Mucosa of stomach (tissue), 1 donor: ENCODE measurements around the gene ACSF2.
A peak's percentile ranks its signal among the peaks of the same experiment; 100 is the strongest.

Source experiments
- H3K27me3 ChIP-seq: one replicate; pipeline ENCODE4 v1.7.0; 2013; ENCODE audit warnings: mild to moderate bottlenecking, low read length; ENCODE audit not compliant: control insufficient read depth, insufficient read depth
- H3K36me3 ChIP-seq: one replicate; pipeline ENCODE4 v1.7.0; 2013; ENCODE audit warnings: low read length; ENCODE audit not compliant: control insufficient read depth, insufficient read depth
- H3K4me1 ChIP-seq: one replicate; pipeline ENCODE4 v1.7.0; 2013; ENCODE audit warnings: mild to moderate bottlenecking, low read length; ENCODE audit not compliant: control insufficient read depth, insufficient read depth
- H3K4me3 ChIP-seq: one replicate; pipeline ENCODE4 v1.7.0; 2013; ENCODE audit warnings: low read length
- H3K9ac ChIP-seq: one replicate; pipeline ENCODE4 v1.7.0; 2013; ENCODE audit warnings: mild to moderate bottlenecking, low read length, moderate library complexity
- H3K9me3 ChIP-seq: one replicate; pipeline ENCODE4 v1.7.0; 2013; ENCODE audit warnings: mild to moderate bottlenecking, low read length, moderate library complexity; ENCODE audit not compliant: control insufficient read depth
- donor health status: Pancreatic carcinoma.

The ACSF2 gene

DNA sequence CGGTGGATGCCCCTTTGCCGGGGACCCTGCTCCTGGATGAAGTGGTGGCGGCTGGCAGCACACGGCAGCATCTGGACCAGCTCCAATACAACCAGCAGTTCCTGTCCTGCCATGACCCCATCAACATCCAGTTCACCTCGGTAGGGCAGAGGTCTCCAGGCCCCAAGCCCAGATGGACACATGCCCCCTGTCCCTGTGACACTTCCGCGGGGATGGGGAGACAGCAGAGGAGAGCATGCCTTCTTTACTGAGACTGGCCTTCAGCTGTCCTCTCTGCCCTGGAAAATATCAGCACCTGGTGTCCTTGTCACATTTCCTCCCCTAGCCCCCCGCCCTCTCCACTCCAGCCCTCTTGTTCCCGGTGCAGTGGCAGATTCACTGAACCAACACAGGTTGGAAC is 36.4 kb downstream of the ACSF2 start:
- peaks cover 2% of the 10 kb centered on the region for H3K27me3 ChIP-seq
- no peak overlapping the region for H3K4me3 ChIP-seq
- peaks cover 32% of the 10 kb centered on the region for H3K4me1 ChIP-seq
- H3K9ac ChIP-seq = no peak overlapping the region
- no peaks in the 10 kb centered on the region for H3K9me3 ChIP-seq
- peaks cover 6% of the 10 kb centered on the region for H3K36me3 ChIP-seq

DNA sequence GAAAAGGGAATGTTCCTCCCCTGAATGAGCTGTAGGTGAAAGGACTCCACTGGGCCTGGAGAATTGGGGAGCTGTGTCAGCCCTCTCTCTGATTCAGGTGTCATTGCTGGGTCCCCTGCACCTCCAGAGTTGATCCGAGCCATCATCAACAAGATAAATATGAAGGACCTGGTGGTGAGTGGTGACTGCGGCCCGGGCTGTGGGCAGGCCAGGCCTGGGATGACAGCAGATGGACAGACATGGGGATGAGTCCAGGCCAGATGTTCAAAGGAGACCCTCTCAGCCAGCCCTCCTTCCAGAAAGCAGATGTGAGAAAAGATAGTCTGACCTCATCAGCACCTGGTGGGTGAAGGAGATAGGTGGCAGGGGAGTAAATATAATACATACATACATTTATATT is 38.1 kb downstream of the ACSF2 start:
- peaks cover 25% of the 10 kb centered on the region for H3K4me1 ChIP-seq
- H3K36me3 ChIP-seq = peaks cover 6% of the 10 kb centered on the region
- no peaks in the 10 kb centered on the region for H3K9me3 ChIP-seq
- no peak overlapping the region for H3K4me3 ChIP-seq
- H3K27me3 ChIP-seq = peaks cover 13% of the 10 kb centered on the region
- no peak overlapping the region for H3K9ac ChIP-seq

DNA sequence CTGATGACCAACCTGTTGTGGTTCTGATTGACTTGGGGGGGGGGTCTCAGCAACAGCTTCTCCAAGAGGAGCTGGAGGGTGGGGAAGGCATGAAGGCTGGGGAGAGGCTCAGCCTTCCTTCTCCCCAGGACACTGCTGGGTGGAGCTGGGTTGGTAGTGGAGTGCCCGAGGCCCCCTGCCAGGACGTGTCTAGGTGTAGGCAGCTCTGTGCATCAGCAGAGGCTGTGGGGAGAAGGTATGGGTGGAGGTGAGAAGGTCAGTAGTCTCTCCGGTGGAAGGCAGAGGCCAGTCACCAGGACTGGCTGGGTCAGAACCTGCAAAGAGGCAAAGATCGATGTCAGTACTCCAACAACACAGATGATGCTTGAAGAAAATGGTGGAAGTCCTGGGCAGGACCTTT is 38.7 kb downstream of the ACSF2 start:
- Histone ChIP-seq H3K27me3 (peaks cover 13% of the 10 kb centered on the region), H3K9me3 (no peaks in the 10 kb centered on the region), H3K4me3 (no peak overlapping the region), H3K4me1 (peaks cover 25% of the 10 kb centered on the region), H3K36me3 (peaks cover 6% of the 10 kb centered on the region), H3K9ac (no peak overlapping the region)

DNA sequence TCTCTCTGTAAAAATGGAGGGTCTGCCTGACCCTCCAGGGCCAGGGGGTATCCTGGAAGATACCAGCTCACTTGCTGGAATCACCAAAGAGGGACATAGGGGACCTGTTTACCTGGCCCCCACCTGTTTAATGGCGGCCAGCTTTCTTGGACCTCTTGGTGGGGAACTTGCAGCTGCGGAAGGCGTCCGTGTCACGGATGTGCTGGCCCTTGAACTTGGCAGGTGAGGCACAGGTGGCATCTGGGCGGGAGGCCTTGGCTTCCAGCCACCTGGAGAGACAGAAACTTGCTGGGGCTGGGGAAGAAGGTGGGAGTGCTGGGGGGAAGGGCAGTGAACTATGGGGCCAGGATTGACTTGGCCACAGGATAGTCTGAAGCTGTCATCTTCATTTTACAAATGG is 39.2 kb downstream of the ACSF2 start:
- H3K4me1 ChIP-seq = peaks cover 25% of the 10 kb centered on the region
- peaks cover 13% of the 10 kb centered on the region for H3K27me3 ChIP-seq
- no peaks in the 10 kb centered on the region for H3K9me3 ChIP-seq
- peaks cover 6% of the 10 kb centered on the region for H3K36me3 ChIP-seq
- H3K9ac ChIP-seq = no peak overlapping the region
- no peak overlapping the region for H3K4me3 ChIP-seq

DNA sequence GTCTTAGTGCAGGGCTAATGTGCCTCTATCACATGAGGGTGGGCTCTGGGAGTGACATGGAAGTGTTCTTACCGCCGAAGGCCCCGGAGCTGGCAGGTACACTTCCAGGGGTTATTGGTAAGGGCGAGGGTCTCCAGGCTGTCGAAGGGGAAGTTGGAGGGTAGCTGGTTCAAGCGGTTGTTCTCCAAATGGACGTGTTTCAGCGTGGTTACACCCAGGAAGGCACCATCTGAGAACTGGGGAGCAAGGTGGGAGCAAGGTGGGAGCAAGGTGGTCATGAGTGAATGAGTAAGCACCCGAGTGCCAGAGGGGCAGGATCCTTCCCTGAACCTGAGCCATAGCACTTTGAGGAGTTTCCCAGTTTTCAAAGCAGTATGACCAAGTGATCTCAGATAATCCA is 39.6 kb downstream of the ACSF2 start:
- H3K36me3 ChIP-seq = peaks cover 3% of the 10 kb centered on the region
- H3K4me1 ChIP-seq = peaks cover 25% of the 10 kb centered on the region
- H3K9ac ChIP-seq = no peak overlapping the region
- no peak overlapping the region for H3K4me3 ChIP-seq
- H3K9me3 ChIP-seq = no peaks in the 10 kb centered on the region
- peaks cover 13% of the 10 kb centered on the region for H3K27me3 ChIP-seq

DNA sequence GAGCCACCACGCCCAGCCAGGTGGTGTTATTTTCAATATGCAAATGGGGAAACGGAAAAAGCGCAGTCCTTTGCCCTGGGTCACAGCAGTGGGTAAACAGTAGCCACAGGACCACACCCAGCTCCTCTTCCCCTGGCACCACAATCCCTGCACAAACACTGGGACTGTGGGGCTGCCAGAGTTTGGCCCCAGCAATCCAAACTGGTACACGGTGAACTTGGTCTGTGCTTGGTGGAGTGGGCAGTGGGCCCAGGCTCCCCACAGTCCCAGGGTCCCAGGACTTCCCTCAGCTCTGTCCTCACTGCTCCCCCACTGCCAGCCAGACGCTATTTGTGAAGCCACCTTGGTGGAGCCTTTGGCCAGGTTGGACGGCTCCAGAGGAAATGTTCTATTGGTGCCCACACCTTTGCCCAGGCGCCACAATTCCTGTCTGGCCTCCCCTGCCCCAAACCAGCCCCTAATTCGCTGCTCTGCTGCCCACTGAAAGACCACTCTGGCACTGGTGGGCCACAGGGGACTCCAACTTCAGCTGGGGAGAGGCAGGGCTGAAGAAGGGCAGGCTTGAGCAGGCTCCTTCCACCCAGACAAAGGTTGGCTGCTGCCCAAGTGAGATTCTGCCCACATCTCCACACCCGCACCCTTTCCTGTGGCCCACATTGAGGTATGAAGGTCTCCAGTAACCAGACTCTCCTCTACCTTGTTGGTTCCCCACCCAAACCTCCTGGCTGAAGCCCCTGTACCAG is 40.5 kb downstream of the ACSF2 start:
- Histone ChIP-seq H3K4me3 (no peak overlapping the region), H3K9ac (peak overlapping the region; percentile 56)

DNA sequence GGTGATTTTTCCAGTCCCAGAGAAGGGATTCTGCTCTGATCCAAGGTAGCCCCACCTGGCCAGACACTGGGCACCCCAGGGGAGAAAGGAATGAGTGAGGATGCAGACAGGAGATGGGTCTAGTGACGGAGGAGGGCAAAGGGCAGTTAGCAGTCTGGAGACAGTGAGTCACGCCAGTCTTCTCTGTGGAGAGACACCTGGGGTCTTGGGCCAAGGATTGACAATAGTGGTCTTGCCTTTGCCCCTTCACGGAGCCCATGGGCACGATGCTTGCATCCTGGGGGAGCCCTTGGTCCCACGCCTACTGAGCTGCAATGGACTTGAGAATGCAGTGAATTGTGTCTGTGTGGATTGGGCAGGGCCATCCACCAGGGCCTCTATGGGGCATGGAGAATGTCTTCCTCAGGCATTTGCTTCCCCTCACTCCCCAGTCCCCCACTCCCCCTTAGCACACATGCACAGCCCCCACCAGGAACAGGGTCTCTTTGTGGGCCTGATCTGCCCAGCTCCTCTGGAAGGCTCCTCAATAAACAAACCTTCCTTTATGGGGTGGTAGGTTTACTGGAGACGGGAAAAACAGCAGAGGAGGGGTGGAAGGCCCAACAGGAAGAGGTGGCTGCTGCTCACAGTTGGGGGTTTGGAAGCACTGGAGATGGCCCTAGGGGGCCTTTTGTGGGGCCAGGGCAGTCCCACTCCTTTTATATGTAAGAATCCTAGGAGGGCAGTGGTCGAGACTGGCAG is 41.3 kb downstream of the ACSF2 start:
- H3K4me3 ChIP-seq = no peak overlapping the region
- H3K9me3 ChIP-seq = no peaks in the 10 kb centered on the region
- H3K4me1 ChIP-seq = peaks cover 25% of the 10 kb centered on the region
- no peaks in the 10 kb centered on the region for H3K36me3 ChIP-seq
- H3K9ac ChIP-seq = peak overlapping the region; percentile 56
- H3K27me3 ChIP-seq = peaks cover 13% of the 10 kb centered on the region

More for the DNA sequence above, 40.5 kb downstream of the ACSF2 start:
- no peaks in the 10 kb centered on the region for H3K36me3 ChIP-seq
- peaks cover 13% of the 10 kb centered on the region for H3K27me3 ChIP-seq
- peaks cover 25% of the 10 kb centered on the region for H3K4me1 ChIP-seq
- no peaks in the 10 kb centered on the region for H3K9me3 ChIP-seq

DNA sequence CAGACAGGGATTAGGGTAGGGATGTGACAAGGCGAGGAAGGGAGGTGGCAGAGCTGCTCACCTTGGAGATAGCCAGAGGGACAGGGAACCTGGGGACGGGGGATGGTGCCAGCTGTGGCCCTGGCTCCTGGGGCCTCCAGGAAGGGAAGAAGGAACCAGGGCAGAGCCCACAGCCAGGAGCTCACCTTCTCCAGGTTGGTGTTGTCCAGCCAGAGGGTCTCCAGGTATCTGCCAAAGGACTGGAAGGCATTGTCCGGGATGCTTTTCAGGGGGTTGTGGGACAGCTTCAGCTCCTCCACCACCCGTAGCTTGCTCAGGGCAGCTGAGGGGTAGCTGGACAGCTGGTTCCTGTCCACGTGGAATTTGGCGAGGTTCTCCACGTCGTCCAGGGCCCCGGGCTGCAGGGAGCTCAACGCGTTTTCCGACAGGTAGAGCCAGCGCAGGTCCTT is 41.9 kb downstream of the ACSF2 start:
- no peak overlapping the region for H3K4me3 ChIP-seq
- H3K9ac ChIP-seq = no peak overlapping the region
- H3K27me3 ChIP-seq = peaks cover 13% of the 10 kb centered on the region
- no peaks in the 10 kb centered on the region for H3K36me3 ChIP-seq
- peaks cover 25% of the 10 kb centered on the region for H3K4me1 ChIP-seq
- no peaks in the 10 kb centered on the region for H3K9me3 ChIP-seq

DNA sequence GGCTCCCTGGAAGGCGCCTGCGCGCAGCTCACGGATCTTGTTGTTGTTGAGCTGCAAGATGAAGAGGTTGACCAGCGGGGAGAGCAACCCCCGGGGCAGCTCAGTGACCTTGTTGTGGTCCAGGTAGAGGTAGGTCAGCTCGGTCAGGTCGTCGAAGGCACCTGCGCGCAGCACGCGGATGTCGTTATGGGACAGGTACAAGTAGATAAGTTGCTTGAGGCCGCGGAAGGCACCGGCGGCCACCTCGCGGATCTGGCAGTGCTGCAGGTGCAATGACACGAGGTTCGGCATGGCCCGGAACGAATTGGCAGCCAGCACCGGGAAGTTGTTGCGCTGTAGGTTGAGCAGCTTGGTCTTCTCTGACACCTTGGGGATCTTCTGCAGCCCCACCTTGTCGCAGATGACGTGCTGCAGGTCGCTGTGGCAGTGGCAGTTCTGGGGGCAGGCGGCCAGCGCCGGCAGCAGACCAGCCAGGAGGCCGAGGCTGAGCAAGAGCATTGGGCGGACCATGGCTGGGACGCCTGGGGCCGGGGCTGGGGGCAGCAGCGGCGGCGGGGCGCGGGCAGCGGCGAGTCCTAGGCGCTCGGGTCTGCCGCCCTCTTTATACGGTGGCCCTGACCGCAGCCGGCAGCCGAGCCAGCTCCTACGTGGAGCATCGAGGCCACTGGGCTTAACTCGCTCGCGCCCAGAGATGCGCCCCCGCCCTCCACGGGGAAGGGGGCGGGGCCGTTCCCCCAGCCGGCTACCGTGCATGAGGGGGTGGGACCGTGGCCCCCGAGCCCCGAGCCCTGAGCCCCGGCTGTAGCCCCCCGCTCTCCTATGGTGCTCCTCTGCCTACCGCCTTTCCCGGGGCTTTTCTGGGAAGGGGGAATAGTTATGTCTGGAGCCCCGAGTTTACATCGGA is 42.5 kb downstream of the ACSF2 start, which contains the start of gene CHAD:
Gene CHAD, minus strand, starts transcription at position 577 of the 904 bp plus-strand sequence. Its CDS starts 67 bp downstream, at position 510.
- H3K4me3 ChIP-seq = no peak within 1 kb of the TSS
- H3K36me3 ChIP-seq = no peaks in the 10 kb centered on the region
- H3K9me3 ChIP-seq = no peaks in the 10 kb centered on the region
- H3K9ac ChIP-seq = peak within 1 kb of the TSS; percentile 17
- H3K4me1 ChIP-seq = peaks cover 25% of the 10 kb centered on the region
- H3K27me3 ChIP-seq = peaks cover 13% of the 10 kb centered on the region

DNA sequence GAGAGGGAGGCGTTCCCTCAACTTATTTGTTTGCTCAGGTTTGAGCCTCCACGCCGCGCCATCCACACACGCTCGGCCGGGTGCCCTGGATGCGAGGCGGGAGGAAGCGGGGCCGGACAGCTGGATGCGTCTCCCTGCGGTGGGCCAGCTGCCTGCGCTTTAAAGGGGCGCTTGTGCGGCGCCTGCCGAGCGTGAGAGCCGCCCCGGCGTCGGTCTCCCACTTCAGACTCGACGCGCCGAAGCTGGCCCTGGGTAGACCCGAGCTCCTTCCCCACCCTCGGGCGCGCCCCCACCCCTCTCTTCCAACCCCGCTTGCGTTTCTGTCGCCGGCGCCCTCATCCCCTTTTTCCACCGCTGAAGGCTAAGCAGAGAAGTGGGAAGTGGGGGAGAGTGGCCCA is 43.2 kb downstream of the ACSF2 start:
- Histone ChIP-seq H3K36me3 (no peaks in the 10 kb centered on the region), H3K9ac (peak overlapping the region; percentile 17), H3K4me3 (no peak overlapping the region), H3K4me1 (peaks cover 31% of the 10 kb centered on the region), H3K27me3 (peaks cover 13% of the 10 kb centered on the region), H3K9me3 (no peaks in the 10 kb centered on the region)

DNA sequence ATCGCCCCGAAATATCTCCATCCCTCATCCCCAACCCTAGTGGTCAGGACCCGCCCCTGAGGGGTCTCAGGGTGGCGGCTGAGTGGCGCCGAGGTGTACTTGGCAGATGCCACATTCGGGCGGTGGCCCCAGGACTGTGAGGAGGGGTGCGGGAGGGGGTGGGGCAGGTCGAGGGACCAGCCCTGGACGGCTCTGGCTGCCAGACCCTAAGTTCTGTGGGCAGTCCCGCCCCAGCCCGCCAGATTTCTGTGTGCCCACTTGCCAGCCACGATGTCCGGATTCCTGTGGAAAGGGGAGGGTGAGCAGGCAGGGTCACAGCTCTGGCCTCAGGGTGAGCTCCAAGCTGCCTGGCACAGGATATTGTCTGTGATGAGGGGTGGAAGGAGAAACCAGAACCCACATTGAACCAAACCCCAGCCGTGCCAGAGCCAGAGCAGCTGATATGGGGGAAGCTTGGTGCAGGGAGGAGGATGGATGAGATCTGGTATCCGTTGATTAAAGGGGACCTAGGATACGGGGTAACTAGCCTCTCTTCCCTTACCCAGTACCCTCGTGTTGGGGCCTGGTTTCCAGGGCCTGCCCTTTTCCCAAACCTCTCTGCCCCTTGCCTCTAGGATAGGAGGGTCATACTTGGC is 43.8 kb downstream of the ACSF2 start:
- Histone ChIP-seq H3K9me3 (no peaks in the 10 kb centered on the region), H3K9ac (no peak overlapping the region), H3K4me3 (no peak overlapping the region)

More for the DNA sequence above, 43.8 kb downstream of the ACSF2 start:
- Histone ChIP-seq H3K27me3 (peaks cover 13% of the 10 kb centered on the region), H3K4me1 (peaks cover 36% of the 10 kb centered on the region), H3K36me3 (no peaks in the 10 kb centered on the region)
